Thoracic aorta (tissue), 2 donors: Measurements from ENCODE around the gene SSH3. TPM values are rescaled to one million over a fixed set of nuclear protein-coding genes. Genes with fewer than 3 reads are reported as not detected.
"Not testable (repeated sequence)": the region's sequence is repeated elsewhere in the genome, so short reads cannot be mapped to it uniquely, and the experiment has no call there.

Experiments
- ATAC-seq: fragments of 150-250 bp; one replicate; pipeline ENCODE4 v1.8.0; 2017; ENCODE audit warnings: low read depth; ENCODE audit not compliant: insufficient number of reproducible peaks, low FRiP score
- DNase-seq: peaks from one replicate; pipeline ENCODE4 v3.0.0-alpha.2; 2020; ENCODE audit warnings: low spot score
- H3K27ac ChIP-seq, 2 donors: fragments of 200-600 bp; sonication (generic); 1 replicate in 1 of 2; 2 replicates in 1 of 2; pipeline ENCODE4 v1.5.1; 2016; ENCODE audit warnings: mild to moderate bottlenecking in 2 of 2, moderate library complexity in 2 of 2
- H3K27me3 ChIP-seq: fragments of 200-600 bp; sonication (generic); replicated peaks from 2 replicates; pipeline ENCODE4 v1.6.0; 2016; ENCODE audit warnings: mild to moderate bottlenecking; ENCODE audit not compliant: insufficient read depth
- H3K36me3 ChIP-seq: fragments of 200-600 bp; sonication (generic); one replicate; pipeline ENCODE4 v1.5.1; 2016
- H3K4me1 ChIP-seq, 2 donors: fragments of 200-600 bp; sonication (generic); 1 replicate in 1 of 2; 2 replicates in 1 of 2; pipeline versions ENCODE4 v1.5.1 to v1.6.0; 2016; ENCODE audit warnings: low read depth in 2 of 2, mild to moderate bottlenecking in 1 of 2; ENCODE audit not compliant: control insufficient read depth in 1 of 2
- H3K4me3 ChIP-seq: fragments of 200-600 bp; sonication (generic); 2 replicates; pipeline ENCODE4 v1.5.1; 2016; ENCODE audit warnings: mild to moderate bottlenecking
- H3K9me3 ChIP-seq: fragments of 200-600 bp; sonication (generic); 2 replicates; pipeline ENCODE4 v1.5.1; 2016
- CTCF ChIP-seq: fragments of 200-600 bp; sonication (generic); IDR thresholded peaks from one replicate; pipeline ENCODE4 v1.5.1; 2019; ENCODE audit warnings: antibody characterized with exemption
- total RNA-seq, 2 donors: library from RNA; depleted of rRNA; stranded (reverse); fragments of >200 nt; gene quantifications; one replicate each; pipeline versions ENCODE4 v1.1.0 to v1.2.3, GENCODE V29; 2016

Gene SSH3
- total RNA-seq, 2 donors from 2014 or later = 39.4 to 59.0 TPM

- Histone ChIP-seq H3K9me3 (no peaks in the 10 kb centered on the region), H3K4me3 (no peak overlapping the region), H3K36me3 (peaks cover 43% of the 10 kb centered on the region), H3K27ac (no peak overlapping the region), H3K4me1 (peaks cover 0 to 6% of the 10 kb centered on the region in 2 donors), H3K27me3 (no peaks in the 10 kb centered on the region)
- TF ChIP-seq CTCF = no peak
- ATAC-seq (no peak), DNase-seq (no peak)
Observed at GRCh38 chr11:67256477-67257135, 46.7 kb upstream of the SSH3 start.

GRCh38 chr11:67260406-67260805, 42.9 kb upstream of the SSH3 start:
- H3K4me1 ChIP-seq = peaks cover 7 to 28% of the 10 kb centered on the region in 2 donors
- H3K27ac ChIP-seq = no peak overlapping the region
- no peak for TF ChIP-seq CTCF
- DNase-seq (no peak), ATAC-seq (no peak)
- no peaks in the 10 kb centered on the region for H3K27me3 ChIP-seq
- H3K4me3 ChIP-seq = no peak overlapping the region
- H3K9me3 ChIP-seq = no peaks in the 10 kb centered on the region
- H3K36me3 ChIP-seq = peaks cover 14% of the 10 kb centered on the region

GRCh38 chr11:67260885-67261639, 42.3 kb upstream of the SSH3 start:
- not testable (repeated sequence) for H3K27ac ChIP-seq, ATAC-seq, H3K27me3 ChIP-seq, DNase-seq, H3K36me3 ChIP-seq, H3K9me3 ChIP-seq
- Histone ChIP-seq H3K4me3 (peak overlapping the region; percentile 63), H3K4me1 (peaks cover 7 to 35% of the 10 kb centered on the region in 2 donors)

- no peaks in the 10 kb centered on the region for H3K27me3 ChIP-seq
- no peak for ATAC-seq
- no peak overlapping the region for H3K27ac ChIP-seq
- TF ChIP-seq CTCF = no peak
- H3K36me3 ChIP-seq = peaks cover 4% of the 10 kb centered on the region
- peaks cover 7 to 35% of the 10 kb centered on the region in 2 donors for H3K4me1 ChIP-seq
- peak overlapping the region; percentile 63 for H3K4me3 ChIP-seq
- no peaks in the 10 kb centered on the region for H3K9me3 ChIP-seq
- DNase-seq = no peak
Observed at GRCh38 chr11:67261640-67261945, 41.7 kb upstream of the SSH3 start.

GRCh38 chr11:67261946-67262681, 41.2 kb upstream of the SSH3 start:
- DNase-seq (no peak), ATAC-seq (no peak)
- Histone ChIP-seq H3K36me3 (no peaks in the 10 kb centered on the region), H3K9me3 (no peaks in the 10 kb centered on the region), H3K27ac (peak overlapping the region in 1 of 2 donors; percentile 43), H3K27me3 (no peaks in the 10 kb centered on the region), H3K4me1 (peaks cover 7 to 38% of the 10 kb centered on the region in 2 donors), H3K4me3 (peak overlapping the region; percentile 63)
- no peak for TF ChIP-seq CTCF
